Gastroesophageal sphincter (tissue), 3 donors: ENCODE results near the gene ELMOD2.

Experiments used
- CTCF ChIP-seq, 4 experiments: fragments of 200-600 bp in 2 of 4; fragments of 450-650 bp in 2 of 4; sonication (generic) in 1 of 4; IDR thresholded peaks; one replicate each; pipeline ENCODE4 v1.5.1; 2017 to 2019; ENCODE audit warnings: antibody characterized with exemption in 4 of 4, mild to moderate bottlenecking in 2 of 4, moderate library complexity in 2 of 4
- POLR2A ChIP-seq, 2 donors: fragments of 450-650 bp; IDR thresholded peaks; one replicate each; pipeline ENCODE4 v1.6.1; 2017; ENCODE audit warnings: antibody characterized with exemption in 2 of 2, mild to moderate bottlenecking in 2 of 2, moderate library complexity in 1 of 2

- TF ChIP-seq CTCF (IDR thresholded peaks at IDR 0.05) (no peak), POLR2A (IDR thresholded peaks at IDR 0.05) (no peak)
These were observed 555 bp upstream of the ELMOD2 start for GRCh38 chr4:140523370-140523856.
